Islet precursor cell (in vitro differentiated cells): ENCODE measurements around the gene ELN.

Experiments used
- DNase-seq: peaks from one replicate; pipeline ENCODE4 v3.0.0-alpha.2; 2018

The ELN gene

DNA sequence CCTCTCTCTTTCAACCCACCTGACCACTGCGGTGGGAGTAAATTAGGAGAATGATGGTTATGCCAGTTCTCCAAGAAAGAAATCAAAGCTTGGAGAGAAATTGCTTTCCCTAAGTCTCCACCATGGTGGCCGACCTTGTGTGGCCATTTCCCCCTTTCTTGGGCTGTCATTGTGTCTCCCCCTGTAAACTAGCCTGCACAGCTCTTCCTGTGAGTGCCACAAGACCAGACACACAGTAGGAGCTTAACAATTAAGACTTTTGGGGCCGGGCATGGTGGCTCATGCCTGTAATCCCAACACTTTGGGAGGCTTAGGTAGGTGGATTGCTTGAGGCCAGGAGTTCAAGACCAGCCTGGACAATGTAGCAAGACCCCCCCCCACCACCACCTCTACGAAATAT is 36.7 kb downstream of the ELN start:
- no peak for DNase-seq

DNA sequence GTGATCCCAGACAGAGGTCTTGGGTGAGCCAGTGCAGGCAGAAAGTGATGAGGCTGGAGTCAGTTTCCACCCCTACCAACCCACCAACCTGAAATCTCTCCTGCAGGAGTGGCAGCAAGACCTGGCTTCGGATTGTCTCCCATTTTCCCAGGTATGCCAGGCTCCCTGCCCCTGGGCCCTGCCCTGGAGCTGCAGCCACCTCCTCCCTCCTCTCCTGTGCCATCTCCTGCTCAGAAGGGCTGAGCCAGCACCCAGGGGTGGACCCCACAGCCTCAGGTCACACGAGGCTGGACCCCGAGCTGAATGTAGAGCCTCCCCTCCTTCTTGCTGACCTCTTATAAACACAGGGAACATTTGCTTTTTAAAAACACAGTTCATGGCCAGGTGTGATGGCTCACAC is 38.7 kb downstream of the ELN start:
- DNase-seq: no peak

DNA sequence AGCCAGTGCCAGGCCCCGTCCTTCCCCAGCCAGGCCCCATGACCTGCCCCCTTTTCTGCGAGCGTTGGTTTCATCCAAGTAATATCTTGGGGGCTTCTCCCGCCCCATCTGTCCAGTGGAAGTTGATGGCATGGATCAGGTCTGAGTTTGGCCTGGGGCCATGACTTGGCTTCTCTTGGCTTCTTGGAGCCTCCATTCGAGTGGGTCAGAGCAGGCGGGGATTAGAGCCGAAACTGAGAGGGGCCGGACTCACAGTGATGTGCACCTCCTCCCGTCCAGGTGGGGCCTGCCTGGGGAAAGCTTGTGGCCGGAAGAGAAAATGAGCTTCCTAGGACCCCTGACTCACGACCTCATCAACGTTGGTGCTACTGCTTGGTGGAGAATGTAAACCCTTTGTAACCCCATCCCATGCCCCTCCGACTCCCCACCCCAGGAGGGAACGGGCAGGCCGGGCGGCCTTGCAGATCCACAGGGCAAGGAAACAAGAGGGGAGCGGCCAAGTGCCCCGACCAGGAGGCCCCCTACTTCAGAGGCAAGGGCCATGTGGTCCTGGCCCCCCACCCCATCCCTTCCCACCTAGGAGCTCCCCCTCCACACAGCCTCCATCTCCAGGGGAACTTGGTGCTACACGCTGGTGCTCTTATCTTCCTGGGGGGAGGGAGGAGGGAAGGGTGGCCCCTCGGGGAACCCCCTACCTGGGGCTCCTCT is 40.6 kb downstream of the ELN start:
- no peak for DNase-seq

DNA sequence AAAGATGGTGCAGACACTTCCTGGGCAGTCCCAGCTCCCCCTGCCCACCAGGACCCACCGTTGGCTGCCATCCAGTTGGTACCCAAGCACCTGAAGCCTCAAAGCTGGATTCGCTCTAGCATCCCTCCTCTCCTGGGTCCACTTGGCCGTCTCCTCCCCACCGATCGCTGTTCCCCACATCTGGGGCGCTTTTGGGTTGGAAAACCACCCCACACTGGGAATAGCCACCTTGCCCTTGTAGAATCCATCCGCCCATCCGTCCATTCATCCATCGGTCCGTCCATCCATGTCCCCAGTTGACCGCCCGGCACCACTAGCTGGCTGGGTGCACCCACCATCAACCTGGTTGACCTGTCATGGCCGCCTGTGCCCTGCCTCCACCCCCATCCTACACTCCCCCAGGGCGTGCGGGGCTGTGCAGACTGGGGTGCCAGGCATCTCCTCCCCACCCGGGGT is 41.1 kb downstream of the ELN start:
- no peak for DNase-seq

DNA sequence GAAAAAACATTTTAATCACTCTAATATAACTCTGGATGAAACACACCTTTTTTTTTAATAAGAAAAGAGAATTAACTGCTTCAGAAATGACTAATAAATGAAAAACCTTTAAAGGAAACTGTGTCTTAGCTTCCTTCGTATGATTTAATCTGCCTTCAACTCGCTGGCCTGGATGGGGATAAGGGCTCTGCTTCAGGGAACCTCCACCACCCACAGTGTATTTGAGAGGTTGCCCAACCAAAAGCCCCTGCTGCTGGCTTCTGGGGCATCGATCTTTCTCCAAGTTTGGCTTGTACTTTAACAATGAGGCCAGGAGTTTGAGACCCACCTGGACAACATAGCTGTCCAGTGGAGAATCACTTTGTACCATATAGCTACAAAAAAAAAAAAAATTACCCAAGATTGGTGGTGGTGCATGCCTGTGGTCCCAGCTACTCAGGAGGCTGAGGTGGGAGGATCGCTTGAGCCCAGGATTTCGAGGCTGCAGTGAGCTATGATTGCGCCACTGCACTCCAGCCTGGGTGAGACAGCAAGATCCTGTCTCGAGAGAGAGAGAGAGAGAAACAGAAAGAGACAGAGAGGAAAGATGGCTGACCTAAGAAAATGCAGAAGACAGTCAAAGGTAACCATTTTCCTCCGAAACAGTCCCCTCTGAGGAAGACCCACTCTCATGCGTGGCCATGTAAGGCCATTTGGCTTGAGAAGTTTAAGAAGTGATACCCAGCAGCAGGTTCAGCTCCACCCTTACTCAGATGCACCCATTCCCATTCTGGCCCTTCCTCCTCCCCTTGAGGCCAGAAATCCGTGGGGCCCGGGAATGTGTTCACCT is 42.0 kb downstream of the ELN start:
- no peak for DNase-seq

DNA sequence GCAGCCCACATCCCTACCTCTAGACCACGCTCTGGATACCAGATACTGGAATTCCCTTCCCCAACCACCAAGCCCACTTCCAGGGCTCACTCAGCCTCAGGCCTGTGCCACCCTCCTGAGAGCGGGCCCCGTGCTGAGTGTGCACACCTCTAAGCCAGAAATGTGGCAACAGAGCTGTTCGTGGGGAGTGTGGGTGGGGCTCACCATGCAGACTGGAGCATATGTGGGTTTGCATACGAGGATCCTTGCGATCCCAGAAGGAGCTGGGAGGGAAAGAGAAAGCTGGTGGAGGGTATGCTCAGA is 42.6 kb downstream of the ELN start:
- DNase-seq: no peak

DNA sequence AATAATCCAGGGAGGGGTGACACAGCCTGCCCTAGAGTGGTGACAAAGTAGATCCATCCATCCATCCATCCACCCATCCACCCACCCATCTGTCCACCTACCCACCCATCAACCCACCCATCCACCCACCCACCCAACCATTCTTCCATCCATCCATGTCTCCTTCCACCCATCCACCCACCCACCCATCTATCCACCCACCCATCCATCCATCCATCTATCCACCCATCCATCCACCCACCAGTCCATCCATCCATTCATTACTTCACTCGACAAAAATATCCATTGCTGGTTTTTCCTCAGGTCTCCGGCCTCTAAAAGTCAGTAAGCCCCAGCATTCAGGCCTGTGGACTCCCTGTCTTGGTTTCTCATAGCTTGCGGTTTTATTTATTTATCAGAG is 43.1 kb downstream of the ELN start:
- no peak for DNase-seq

DNA sequence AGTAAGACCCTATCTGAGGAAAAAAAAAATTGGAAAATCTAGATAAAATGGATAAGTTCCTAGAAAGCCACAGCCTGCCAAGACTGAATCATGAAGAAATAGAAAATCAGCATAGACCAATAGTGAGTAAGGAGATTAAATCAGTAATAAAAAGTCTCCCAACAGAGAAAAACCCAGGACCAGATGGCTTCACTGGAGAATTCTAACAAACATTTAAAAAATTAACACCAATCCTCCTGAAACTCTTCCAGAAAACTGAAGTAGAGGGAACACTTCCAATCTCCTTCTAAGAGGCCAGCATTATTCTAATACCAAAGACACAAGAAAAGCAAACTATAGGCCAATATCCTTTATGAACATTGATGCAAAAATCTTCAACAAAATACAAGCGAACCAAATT is 46.8 kb downstream of the ELN start:
- DNase-seq: no peak

DNA sequence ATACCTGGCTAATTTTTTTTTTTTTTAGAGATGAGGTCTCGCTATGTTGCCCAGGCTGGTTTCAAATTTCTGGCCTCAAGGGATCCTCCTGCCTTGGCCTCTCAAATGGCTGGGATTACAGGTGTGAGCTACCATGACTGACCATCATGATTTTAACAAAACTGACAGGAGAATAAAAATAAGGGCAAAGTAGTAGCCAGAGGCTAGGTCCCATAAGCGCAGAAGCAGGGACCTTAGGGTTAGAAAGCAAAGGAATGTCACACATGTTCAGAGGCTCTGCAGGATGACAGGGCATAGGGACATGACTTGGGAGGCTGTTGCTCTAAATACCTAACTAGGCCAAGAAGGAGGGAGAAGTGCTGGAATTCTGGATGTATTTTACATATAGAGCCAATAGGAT is 50.5 kb downstream of the ELN start:
- no peak for DNase-seq

DNA sequence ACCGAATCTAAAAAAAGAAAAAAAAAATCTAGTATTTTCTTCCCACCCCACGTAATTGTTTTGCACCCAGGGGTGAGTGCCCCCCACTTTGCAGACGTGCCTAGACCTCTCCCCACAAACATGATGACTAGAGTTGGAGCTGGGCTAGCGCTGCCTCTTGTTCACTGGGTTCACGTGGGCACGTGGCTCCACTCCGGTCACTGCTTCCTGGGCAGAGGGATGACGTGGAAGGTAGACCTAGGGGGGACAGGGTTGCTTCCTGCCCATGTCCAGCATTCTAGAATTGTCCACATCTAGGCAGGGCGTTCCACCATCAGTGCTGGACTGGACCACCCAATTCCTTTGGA is 54.8 kb downstream of the ELN start:
- DNase-seq: no peak

DNA sequence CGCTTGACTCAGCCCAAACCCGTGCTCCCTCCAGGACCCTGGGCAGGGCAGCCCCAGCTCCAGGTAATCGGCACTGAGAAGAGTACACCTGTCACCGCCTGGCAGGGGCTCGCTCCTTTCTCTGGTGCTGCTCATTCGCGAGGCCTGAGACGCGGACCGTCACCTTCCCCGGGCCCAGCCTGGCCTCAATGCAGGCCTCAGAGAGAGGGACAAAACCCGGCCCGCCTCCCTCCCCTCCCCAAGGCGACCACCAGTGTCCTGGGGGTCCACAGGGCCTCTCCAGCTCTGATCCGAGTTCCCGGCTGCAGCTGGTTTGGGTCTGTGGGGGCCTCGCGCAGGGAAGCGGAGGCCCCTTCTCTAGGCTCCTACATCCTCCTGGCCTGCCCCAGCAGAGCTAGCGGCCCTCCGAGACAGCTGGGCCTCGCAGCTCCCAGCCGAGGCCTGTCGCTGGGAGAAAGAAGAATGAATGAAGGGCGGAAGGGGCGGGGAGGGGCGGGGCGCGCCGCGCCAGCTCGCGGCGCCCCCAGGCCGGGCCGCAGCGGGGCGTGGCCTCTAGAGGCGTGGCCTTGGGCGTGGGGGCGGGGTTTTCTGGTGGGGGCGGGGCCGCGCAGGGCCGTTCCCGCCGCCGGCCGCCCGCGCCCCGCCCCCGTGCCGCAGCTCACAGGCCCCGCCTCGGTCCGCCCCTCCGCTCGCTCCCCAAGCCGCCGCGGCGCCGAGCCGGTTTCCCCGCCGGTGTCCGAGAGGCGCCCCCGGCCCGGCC is 55.3 kb downstream of the ELN start, which contains the start of gene LIMK1:
TSS of gene LIMK1 (plus strand) at position 688 of the 760 bp plus-strand sequence. CDS start 187 bp downstream, outside the sequence.
- DNase-seq: peak; percentile 92

DNA sequence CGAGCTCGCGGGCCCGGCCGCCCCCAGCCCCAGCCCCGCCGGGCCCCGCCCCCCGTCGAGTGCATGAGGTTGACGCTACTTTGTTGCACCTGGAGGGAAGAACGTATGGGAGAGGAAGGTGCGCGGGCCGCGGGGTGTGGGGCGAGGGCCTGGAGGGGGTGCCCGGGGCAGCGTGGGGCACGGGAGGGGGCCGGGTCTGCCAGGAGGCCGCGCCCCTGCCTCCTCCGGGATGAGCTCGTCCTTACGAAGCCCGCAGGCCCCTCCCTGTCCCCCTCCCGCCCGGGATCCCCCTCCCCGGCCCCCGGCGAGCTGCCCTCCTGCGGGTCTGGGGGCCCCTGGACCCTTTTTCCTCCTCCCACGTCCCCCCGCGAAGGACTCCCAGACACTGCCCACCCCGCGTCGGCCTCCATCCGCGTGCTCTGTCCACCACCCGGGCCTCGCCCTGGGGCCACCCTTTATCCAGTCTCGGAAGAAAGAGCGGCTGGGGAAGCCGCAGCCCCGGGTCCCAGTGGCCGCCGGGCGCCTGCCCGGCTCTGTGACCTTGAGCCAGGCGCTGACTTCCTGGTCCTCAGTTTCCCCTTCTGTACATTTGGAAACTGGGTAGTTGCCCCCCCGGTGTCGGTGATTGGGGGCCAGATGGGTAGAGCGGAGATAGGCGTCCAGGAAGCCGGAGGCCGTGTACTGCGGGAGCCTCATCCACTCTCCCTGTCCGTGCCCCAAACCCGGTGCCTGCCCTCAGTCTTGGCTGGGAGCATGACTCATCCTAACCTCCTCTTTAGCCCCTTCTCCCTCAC is 56.2 kb downstream of the ELN start:
- DNase-seq: peak; percentile 71

DNA sequence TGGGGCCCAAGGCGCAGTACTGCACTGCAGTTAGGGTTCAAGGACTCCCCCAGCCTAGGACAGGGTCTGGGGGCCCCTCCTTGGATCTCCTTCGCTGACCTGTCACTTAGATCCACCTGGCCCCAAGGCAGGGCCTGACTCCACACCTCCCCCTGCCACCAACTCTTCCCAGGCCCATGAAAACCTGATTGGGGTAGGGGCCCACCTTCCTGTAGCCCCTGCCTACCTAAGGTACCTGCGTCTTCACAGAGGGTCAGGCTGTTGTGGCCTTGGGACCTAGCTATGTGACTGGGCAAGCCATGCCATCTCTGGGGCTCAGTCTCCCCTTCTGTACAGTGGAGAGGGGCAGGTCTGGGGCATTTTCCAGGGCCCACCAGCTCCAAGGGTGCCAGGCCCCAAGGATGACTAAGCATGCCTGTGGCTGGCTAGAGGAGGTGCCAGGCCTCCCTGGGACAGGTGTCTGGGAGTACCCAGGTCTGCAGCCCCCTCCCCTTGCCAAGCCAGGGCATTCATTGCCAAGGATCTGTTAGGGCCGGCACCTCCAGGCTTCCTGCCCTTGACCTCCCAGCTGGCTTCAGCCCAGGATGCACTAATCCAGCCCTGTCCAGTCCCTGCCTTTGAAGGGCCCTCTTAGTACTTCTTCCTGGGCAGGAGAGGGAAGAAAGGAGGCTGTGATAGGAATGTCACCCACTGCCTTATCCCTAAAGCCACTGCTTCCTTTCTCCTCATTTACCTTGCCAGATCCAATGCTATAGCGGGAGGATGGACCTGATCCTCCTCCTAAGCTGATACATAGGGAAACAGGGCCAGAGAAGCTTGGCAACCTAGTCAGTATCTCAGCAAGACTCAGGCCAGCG is 57.0 kb downstream of the ELN start:
- no peak for DNase-seq

DNA sequence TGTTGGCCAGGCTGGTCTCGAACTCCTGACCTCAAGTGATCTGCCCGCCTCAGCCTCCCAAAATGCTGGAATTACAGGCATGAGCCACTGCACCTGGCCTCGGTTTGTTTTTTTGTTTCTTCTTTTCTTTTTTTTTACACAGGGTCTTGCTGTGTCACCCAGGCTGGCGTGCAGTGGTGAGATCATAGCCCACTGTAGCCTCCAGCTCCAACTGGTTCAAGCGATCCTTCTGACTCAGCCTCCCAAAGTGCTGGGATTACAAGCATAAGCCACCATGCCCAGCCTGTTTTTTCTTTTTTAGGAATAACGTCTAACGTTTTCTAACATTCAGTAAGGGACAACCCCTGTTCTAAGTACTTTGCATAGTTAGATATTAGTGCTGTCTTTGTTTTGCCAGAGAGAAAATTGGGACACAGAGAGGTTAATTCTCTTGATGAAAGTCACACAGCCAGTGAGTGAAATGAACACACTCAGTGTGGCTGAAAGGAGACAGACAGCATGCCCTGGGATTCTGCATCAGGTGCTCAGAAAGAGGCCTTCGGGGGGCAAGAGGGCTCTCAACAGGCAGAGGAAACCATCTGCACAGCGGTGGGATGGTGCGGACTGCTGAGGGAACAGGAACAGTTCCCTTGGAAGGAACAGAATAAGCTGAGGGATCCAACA is 59.9 kb downstream of the ELN start:
- DNase-seq: no peak

DNA sequence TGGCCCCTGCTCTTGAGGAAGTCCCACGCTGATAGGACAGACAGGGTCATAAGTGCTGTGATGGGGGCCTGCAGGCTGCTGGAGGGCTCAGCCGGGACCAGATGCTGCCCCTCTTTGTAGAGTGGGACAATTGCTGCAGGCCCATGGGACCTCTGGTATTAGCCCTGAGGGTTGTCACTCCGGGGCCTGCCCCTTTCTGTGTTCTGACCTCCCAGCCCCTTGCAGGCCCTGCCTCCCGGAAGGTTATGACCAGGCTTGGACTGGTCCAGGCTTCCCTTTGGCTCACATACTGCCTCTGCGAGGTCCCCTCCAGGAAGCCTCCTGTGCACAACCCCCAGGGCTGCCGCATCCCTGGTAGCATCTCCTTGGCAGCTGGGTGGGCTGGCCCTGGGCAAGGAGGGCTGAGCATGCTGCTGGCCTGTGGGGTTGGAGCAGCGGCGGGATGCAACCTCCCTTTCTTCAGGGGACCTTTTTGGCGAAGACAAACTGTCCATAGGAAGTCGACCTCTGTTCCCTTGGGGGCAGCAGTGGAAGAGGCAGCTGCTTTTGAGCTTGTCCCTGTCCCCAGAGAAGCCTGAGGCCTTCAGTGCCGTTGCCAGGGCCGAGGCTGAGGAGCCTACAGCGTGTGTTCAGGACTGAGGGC is 64.5 kb downstream of the ELN start:
- peak; percentile 77 for DNase-seq

DNA sequence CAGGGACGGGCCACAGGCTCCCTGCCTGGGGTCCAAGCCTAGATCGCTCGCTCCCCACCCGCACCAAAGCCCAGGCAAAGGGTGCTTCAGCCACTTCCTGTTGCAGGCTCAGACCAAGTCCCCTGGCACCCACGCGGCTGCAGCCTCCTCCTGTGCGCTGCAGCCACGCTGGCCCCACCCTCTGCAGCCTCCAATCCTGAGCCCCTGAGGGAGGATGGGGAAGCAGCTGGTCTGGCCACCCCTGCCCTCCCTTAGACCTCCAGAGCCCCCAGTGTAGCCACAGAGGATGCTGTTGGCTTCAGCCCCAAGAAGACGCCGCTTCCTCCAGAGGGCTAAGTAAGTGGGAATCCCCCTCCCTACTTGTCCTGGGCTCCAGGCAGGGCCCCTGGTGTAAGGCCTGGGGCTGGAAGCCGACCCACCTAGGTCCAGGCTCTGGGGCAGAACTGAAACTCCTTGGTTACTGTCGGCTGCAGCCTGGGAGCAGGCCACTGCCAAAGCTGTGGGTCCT is 65.0 kb downstream of the ELN start:
- DNase-seq: no peak

DNA sequence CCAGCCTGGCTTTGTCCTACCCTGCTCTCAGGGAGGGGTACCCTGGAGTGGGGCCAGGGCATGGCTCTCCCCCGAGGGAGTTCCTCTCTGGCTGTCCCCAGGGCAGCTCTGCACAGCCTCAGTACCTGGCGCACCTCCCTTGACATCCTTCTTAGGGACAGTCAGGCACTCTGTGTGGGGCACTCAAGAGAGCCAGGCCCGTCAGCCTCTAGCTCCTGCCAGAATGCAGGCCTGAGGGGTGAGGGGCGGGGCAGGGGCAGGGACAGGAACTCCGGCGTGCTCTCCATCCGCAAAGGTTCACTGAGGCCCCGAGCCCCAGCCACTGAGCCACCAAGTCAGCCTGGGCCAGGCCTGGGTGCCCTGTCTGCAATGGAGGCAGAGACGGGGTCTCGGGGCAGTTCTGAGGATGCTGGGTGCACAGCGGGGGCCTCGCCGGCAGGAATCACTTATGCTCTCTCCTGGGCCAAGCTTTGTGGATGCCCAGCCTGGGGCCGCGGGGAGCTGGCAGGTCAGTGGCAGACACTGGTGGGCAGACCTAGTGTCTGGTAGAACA is 65.8 kb downstream of the ELN start:
- no peak for DNase-seq

DNA sequence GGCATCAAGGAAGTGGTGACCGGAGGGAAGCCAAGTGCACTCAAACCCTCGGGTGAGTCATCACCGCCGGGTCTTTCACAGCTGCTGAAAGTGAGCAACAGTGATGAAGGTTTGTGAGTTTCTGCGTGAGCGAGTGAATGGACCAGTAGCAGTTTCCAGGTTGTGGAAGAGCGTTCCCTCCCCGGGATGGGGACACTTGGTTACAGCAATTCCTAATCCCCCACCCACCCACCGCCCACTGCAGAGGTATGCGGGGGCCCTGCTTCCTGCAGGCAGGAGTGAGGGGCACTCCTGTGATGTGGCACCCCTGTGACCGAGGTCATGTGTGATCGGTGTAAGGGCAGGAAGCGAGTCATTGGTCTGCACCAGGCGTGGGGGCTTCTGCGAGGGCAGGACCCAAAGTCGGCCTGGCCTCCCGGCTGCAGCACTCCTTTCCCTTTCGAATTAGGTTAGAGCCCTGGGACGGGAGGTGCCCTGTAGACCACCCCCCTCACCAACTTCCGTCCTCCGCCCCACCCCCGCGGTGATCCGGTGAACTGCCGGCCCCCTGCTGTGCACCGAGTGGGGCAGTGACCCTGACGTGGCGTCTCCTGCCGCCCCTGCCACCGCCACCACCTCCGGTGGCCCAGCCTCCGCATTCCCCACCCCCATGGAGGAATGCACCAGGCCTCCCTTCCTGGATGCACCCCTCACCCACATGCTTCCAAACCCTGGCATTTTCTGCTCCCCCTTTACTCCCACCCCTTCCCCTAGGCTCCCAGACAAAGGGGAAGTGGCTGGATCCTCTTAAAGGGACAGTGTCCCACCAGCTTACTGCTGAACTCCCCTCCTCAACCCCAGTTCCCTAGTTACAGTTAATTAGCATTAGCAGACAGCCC is 66.5 kb downstream of the ELN start:
- DNase-seq: peak; percentile 95

DNA sequence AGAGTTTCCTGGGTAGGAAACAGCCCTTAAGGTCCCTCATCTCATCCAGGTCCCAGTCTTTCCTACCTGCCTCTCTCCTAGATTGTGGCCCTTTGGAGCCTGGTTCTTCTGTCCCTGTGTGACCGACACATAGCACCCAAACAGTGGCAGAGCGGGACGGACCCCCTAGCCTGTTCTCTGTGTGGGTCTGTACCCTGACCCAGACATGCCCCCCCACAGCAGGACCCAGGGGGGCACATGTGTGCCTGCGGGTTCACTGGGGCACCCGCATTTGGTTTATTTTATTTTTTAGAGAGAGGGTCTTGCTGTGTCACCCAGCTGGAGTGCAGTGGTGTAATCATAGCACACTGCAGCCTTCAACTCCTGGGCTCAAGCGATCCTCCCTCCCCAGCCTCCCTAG is 67.2 kb downstream of the ELN start:
- DNase-seq: no peak
